CD1c-positive myeloid dendritic cell (primary cell): ENCODE measurements around the gene SMOC1.
"Not testable (repeated sequence)": the region's sequence is repeated elsewhere in the genome, so short reads cannot be mapped to it uniquely, and the experiment has no call there.

ENCODE experiments used
- DNase-seq: peaks from one replicate; pipeline ENCODE4 v3.0.0-alpha.2; 2016; ENCODE audit errors: extremely low spot score

SMOC1 gene

GRCh38 chr14:69901113-69901951 is 22.1 kb downstream of the SMOC1 start:
- DNase-seq = no peak

- DNase-seq = not testable (repeated sequence)
These were observed 23.8 kb downstream of the SMOC1 start for GRCh38 chr14:69903046-69903445.

- DNase-seq = no peak
These were observed 25.0 kb downstream of the SMOC1 start for GRCh38 chr14:69904246-69904645.

GRCh38 chr14:69906201-69906600 is 27.0 kb downstream of the SMOC1 start:
- DNase-seq = no peak

GRCh38 chr14:69909826-69910550 is 30.8 kb downstream of the SMOC1 start:
- DNase-seq = no peak

- DNase-seq = no peak
These were observed 31.7 kb downstream of the SMOC1 start for GRCh38 chr14:69910871-69911270.

- no peak for DNase-seq
These were observed 34.5 kb downstream of the SMOC1 start for GRCh38 chr14:69913686-69914085.

- no peak for DNase-seq
These were observed 37.2 kb downstream of the SMOC1 start for GRCh38 chr14:69916396-69916795.

GRCh38 chr14:69917287-69917686 is 38.1 kb downstream of the SMOC1 start:
- no peak for DNase-seq

- DNase-seq = no peak
These were observed 40.6 kb downstream of the SMOC1 start for GRCh38 chr14:69919815-69920214.

- DNase-seq = no peak
These were observed 41.8 kb downstream of the SMOC1 start for GRCh38 chr14:69921052-69921451.

GRCh38 chr14:69922198-69922597 is 43.0 kb downstream of the SMOC1 start:
- DNase-seq = no peak

GRCh38 chr14:69924201-69924600 is 45.0 kb downstream of the SMOC1 start:
- no peak for DNase-seq

GRCh38 chr14:69928111-69928523 is 48.9 kb downstream of the SMOC1 start:
- no peak for DNase-seq

- DNase-seq = no peak
These were observed 51.7 kb downstream of the SMOC1 start for GRCh38 chr14:69930780-69931379.

- DNase-seq = no peak
These were observed 52.7 kb downstream of the SMOC1 start for GRCh38 chr14:69931960-69932359.

- no peak for DNase-seq
These were observed 53.2 kb downstream of the SMOC1 start for GRCh38 chr14:69932391-69932790.

GRCh38 chr14:69933623-69934275 is 54.5 kb downstream of the SMOC1 start:
- DNase-seq = no peak

- DNase-seq = no peak
These were observed 58.3 kb downstream of the SMOC1 start for GRCh38 chr14:69937367-69938081.

- no peak for DNase-seq
These were observed 59.5 kb downstream of the SMOC1 start for GRCh38 chr14:69938751-69939150.
